Tibial nerve (tissue), 4 donors: ENCODE results near the gene NTNG1.

Experiments
- EP300 ChIP-seq, 2 donors: sonication (generic); formaldehyde crosslinking; IDR thresholded peaks; one replicate each; pipeline ENCODE4 v1.6.1; 2017; ENCODE audit warnings: antibody characterized with exemption in 2 of 2, mild to moderate bottlenecking in 1 of 2
- TF ChIP-seq, protein P1 (sequence below), 5 experiments: fragments of 200-600 bp in 3 of 5; fragments of 450-650 bp in 2 of 5; sonication (generic) in 3 of 5; IDR thresholded peaks; one replicate each; pipeline ENCODE4 v1.5.1; 2016 to 2019; ENCODE audit warnings: antibody characterized with exemption in 5 of 5, mild to moderate bottlenecking in 3 of 5, moderate library complexity in 2 of 5

DNA sequence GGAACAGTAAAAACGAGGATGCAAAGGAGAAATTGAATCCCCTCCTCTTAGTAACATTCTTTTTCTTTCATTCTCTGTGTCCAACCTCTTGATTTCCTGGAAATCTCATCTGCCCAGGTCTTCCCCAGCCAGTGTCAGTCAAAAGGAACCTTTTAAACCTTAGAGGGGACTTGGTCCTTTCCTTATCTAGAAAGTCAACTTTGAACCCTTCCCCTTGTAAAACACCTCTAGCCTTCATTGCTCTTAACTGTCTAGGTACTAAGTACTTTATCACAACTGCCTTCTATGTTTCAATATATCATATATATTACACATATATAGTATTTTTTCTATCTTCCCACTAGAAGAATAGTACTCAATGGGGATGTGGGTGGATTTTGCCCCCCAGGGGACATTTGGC, 282.1 kb downstream of the NTNG1 start:
- TF ChIP-seq, protein P1, sequence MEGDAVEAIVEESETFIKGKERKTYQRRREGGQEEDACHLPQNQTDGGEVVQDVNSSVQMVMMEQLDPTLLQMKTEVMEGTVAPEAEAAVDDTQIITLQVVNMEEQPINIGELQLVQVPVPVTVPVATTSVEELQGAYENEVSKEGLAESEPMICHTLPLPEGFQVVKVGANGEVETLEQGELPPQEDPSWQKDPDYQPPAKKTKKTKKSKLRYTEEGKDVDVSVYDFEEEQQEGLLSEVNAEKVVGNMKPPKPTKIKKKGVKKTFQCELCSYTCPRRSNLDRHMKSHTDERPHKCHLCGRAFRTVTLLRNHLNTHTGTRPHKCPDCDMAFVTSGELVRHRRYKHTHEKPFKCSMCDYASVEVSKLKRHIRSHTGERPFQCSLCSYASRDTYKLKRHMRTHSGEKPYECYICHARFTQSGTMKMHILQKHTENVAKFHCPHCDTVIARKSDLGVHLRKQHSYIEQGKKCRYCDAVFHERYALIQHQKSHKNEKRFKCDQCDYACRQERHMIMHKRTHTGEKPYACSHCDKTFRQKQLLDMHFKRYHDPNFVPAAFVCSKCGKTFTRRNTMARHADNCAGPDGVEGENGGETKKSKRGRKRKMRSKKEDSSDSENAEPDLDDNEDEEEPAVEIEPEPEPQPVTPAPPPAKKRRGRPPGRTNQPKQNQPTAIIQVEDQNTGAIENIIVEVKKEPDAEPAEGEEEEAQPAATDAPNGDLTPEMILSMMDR (IDR thresholded peaks at IDR 0.05) = no peak
- TF ChIP-seq EP300 (IDR thresholded peaks at IDR 0.05) = no peak
